ENCODE results near the gene MYL3. TPM values are rescaled to one million over a fixed set of nuclear protein-coding genes. Genes with fewer than 3 reads are reported as not detected.

Gene MYL3
- total RNA-seq, 1 donor from 2014 or later, result 7,440 TPM

DNA sequence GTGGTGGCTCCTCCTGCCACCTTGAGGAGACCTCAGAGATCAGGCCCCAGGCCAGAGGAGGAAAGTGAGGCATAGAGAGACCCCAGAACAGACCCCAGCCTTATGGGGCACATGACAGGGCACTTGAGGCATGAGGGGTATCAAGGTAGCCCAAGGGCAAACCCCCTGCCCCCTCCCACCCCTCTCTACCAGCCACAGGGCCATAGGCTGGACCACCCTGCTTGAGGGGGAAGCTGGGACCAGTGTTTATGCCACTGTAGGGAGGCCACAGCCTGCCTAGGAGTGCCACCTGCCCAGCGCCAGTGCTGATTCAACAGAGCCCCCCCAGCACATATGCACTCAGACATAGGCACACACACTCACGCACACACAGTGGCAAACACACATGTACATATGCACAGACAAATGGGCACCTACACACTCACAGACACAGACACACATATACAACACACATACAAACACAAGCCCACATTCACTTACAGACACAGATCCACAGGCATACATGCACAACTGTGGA, 10.3 kb downstream of the MYL3 start:
- Histone ChIP-seq H3K27ac (replicated peaks) (peak overlapping the region; percentile 95), H3K9me3 (replicated peaks) (no peaks in the 10 kb centered on the region), H3K27me3 (ENCODE audit: low read depth) (no peaks in the 10 kb centered on the region), H3K36me3 (peaks cover 16% of the 10 kb centered on the region), H3K4me1 (peaks cover 19% of the 10 kb centered on the region), H3K4me3 (no peak overlapping the region)
- DNase-seq, result no peak
- intact Hi-C loops (cut with micrococcal nuclease), result no loop called here
- TF ChIP-seq, protein P1, sequence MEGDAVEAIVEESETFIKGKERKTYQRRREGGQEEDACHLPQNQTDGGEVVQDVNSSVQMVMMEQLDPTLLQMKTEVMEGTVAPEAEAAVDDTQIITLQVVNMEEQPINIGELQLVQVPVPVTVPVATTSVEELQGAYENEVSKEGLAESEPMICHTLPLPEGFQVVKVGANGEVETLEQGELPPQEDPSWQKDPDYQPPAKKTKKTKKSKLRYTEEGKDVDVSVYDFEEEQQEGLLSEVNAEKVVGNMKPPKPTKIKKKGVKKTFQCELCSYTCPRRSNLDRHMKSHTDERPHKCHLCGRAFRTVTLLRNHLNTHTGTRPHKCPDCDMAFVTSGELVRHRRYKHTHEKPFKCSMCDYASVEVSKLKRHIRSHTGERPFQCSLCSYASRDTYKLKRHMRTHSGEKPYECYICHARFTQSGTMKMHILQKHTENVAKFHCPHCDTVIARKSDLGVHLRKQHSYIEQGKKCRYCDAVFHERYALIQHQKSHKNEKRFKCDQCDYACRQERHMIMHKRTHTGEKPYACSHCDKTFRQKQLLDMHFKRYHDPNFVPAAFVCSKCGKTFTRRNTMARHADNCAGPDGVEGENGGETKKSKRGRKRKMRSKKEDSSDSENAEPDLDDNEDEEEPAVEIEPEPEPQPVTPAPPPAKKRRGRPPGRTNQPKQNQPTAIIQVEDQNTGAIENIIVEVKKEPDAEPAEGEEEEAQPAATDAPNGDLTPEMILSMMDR (IDR thresholded peaks at IDR 0.05; ENCODE audit: borderline replicate concordance), result no peak

DNA sequence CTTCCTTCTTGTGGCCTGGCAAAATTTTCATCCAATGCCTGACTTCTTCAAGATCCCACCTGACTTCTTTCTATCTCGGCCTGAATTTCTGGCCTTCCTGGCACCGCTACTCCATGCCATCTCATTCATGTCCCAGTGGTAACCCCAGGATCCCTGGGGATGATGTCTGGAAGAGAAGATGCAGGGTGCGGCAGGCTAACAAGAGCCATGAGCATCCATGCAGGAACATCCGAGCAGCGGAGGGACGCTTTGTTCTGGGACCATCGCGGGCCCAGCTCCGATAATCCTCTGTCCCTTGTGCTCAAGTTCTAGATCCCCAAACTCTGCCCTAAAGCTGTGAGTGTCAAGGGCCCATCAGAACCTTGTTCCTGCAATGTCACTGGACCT, 10.9 kb downstream of the MYL3 start:
- H3K27ac ChIP-seq (replicated peaks), result peak overlapping the region; percentile 95
- H3K4me3 ChIP-seq, result no peak overlapping the region
- no peak for DNase-seq

DNA sequence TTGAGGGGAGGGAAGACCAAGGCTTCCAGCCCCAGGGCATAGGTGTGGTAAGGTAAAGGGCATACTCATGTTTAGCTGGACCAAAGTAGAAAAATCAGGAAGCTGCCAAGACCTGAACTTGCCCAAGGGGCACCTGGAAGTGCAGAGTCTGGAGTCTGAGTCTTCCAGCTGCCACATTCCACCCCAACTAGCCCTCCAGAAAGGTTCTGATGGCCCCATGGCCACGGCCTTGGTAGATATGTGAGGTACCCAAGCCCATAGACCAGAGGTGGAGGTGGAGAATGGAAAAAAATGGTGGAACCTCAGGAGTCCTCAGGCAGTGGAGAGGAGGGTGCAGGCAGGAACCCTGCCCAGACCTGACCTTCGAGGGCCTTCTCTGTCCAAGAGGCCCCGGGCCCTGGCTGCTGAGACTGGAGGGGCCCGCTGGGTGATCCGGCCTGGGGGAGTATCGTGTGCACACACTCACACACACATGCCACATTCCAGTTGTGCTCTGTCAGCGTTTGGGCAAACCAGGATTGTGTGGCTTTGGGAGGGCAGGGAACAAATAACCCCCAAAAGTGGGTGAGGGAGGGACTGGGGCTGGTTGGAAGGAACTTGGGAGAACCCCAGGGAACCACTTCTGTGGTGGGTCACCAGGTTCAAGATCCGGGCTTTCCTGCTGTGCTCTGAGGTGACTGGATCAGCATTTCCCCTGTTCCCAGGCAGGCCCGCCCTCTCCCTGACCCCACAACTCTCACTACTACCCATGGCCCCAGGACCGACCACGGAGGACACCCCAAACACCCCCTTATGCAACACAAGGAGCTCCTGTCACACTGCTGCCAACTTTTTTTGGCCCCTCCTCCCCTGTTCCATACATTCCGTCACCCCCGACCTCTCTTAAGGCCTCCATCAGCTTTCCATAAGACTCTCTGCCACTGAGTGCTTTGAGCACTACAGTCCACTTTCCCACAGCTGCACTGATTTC, 11.6 kb downstream of the MYL3 start:
- peaks cover 29% of the 10 kb centered on the region for H3K4me1 ChIP-seq
- peaks cover 4% of the 10 kb centered on the region for H3K36me3 ChIP-seq
- peak overlapping the region; percentile 95 for H3K27ac ChIP-seq (replicated peaks)
- TF ChIP-seq, protein P1 (IDR thresholded peaks at IDR 0.05; ENCODE audit: borderline replicate concordance), result no peak
- no peaks in the 10 kb centered on the region for H3K27me3 ChIP-seq (ENCODE audit: low read depth)
- DNase-seq, result no peak
- intact Hi-C loops (cut with micrococcal nuclease), result no loop called here
- H3K4me3 ChIP-seq, result no peak overlapping the region
- H3K9me3 ChIP-seq (replicated peaks), result no peaks in the 10 kb centered on the region

More for the DNA sequence above, 10.9 kb downstream of the MYL3 start:
- Histone ChIP-seq H3K36me3 (peaks cover 11% of the 10 kb centered on the region), H3K4me1 (peaks cover 23% of the 10 kb centered on the region), H3K27me3 (ENCODE audit: low read depth) (no peaks in the 10 kb centered on the region), H3K9me3 (replicated peaks) (no peaks in the 10 kb centered on the region)
- TF ChIP-seq, protein P1 (IDR thresholded peaks at IDR 0.05; ENCODE audit: borderline replicate concordance), result no peak
- intact Hi-C loops (cut with micrococcal nuclease), result no loop called here

DNA sequence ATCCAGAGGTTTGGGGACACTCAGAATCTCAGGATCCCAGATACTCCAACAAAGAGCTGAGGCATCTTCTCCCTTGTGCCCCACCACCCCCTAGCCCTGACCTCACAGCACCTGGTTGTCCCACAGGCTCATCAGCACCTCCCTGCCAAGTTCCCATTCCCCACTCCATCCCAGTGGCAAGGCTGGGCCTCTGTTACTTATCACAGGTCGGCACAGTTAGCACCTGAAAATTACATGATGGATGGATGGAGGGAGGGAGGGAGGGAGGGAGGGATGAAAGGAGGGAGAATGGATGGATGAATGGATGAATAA, 12.8 kb downstream of the MYL3 start:
- TF ChIP-seq, protein P1 (IDR thresholded peaks at IDR 0.05; ENCODE audit: borderline replicate concordance), result no peak

DNA sequence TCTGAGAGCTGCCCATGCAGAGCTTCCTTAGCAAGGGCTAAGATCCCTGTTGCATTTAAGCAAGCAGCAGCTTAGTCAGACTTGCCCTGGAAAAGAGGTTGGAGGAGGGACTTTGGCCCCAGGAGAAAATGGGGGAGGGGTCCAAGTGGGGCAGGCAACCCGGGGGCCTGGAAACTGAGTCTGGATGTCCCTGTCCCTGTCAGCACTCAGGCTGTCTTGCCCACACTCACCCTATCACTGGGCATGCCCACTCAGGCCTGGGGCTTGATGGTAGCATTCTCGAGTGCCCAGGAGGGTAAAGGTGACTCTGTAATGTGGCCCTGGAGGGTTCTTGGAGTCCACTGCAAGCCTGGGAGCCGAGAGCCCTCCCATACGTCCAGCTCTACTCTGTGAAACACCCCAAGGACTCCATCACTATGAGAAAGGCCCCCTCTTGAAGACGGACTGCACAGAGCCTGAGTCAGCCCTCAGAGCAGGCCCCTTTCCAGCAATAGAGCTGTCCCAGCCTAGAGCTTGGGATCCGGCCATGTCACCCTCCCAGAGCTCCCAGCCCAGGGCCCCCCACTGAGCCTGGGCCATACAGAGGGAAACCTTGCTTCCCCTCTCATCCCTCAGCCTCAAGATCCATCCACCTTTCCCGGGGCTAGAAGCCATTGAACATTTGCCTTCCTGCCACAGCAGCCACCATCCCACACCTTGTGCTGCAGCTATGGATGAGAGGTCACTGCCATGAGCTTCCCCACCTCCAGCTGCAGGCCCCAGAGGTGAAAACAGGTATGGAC, 13.4 kb downstream of the MYL3 start:
- H3K9me3 ChIP-seq (replicated peaks), result no peaks in the 10 kb centered on the region
- no peaks in the 10 kb centered on the region for H3K36me3 ChIP-seq
- TF ChIP-seq, protein P1 (IDR thresholded peaks at IDR 0.05; ENCODE audit: borderline replicate concordance), result no peak
- no peaks in the 10 kb centered on the region for H3K27me3 ChIP-seq (ENCODE audit: low read depth)
- H3K4me1 ChIP-seq, result peaks cover 46% of the 10 kb centered on the region
- H3K4me3 ChIP-seq, result no peak overlapping the region
- H3K27ac ChIP-seq (replicated peaks), result peak overlapping the region; percentile 95
- intact Hi-C loops (cut with micrococcal nuclease), result no loop called here
- no peak for DNase-seq

More for the DNA sequence above, 12.8 kb downstream of the MYL3 start:
- intact Hi-C loops (cut with micrococcal nuclease), result no loop called here
- Histone ChIP-seq H3K27ac (replicated peaks) (peak overlapping the region; percentile 95), H3K4me1 (peaks cover 42% of the 10 kb centered on the region), H3K36me3 (no peaks in the 10 kb centered on the region), H3K27me3 (ENCODE audit: low read depth) (no peaks in the 10 kb centered on the region), H3K4me3 (no peak overlapping the region), H3K9me3 (replicated peaks) (no peaks in the 10 kb centered on the region)
- no peak for DNase-seq

Data from left ventricle myocardium inferior (tissue), 1 donor.